Cardiac fibroblast (primary cell): ENCODE data around the gene LRRK2.
A peak's percentile ranks its signal among the peaks of the same experiment; 100 is the strongest.
"Not testable (repeated sequence)": the region's sequence is repeated elsewhere in the genome, so short reads cannot be mapped to it uniquely, and the experiment has no call there.

ENCODE experiments used
- DNase-seq, 2 donors: peaks; one replicate each; pipeline versions ENCODE4 v3.0.0 to v3.0.0-alpha.2; 2010; ENCODE audit warnings: low read depth in 2 of 2
- H3K4me3 ChIP-seq, 2 donors: replicated peaks in 1 of 2; 1 replicate in 1 of 2; 2 replicates in 1 of 2; pipeline ENCODE4 v1.5.1; 2011; ENCODE audit warnings: low read depth in 2 of 2, low read length in 2 of 2, mild to moderate bottlenecking in 2 of 2, moderate library complexity in 1 of 2
- CTCF ChIP-seq: IDR thresholded peaks from one replicate; pipeline ENCODE4 v1.5.1; 2011; ENCODE audit warnings: low read depth, mild to moderate bottlenecking, low read length, inconsistent platforms

LRRK2 gene

GRCh38 chr12:40240779-40241178 is 16.0 kb downstream of the LRRK2 start:
- TF ChIP-seq CTCF: no peak
- no peak overlapping the region for H3K4me3 ChIP-seq
- DNase-seq: no peak

GRCh38 chr12:40241741-40242140 is 16.9 kb downstream of the LRRK2 start:
- no peak for DNase-seq
- no peak for TF ChIP-seq CTCF
- H3K4me3 ChIP-seq: no peak overlapping the region

GRCh38 chr12:40244526-40245156 is 19.8 kb downstream of the LRRK2 start:
- DNase-seq, H3K4me3 ChIP-seq: not testable (repeated sequence)

GRCh38 chr12:40248034-40248433 is 23.2 kb downstream of the LRRK2 start:
- DNase-seq: no peak
- H3K4me3 ChIP-seq: no peak overlapping the region
- TF ChIP-seq CTCF: no peak

- no peak for TF ChIP-seq CTCF
- no peak overlapping the region for H3K4me3 ChIP-seq
Observed at GRCh38 chr12:40248585-40249297, 23.9 kb downstream of the LRRK2 start.

GRCh38 chr12:40250652-40251051 is 25.9 kb downstream of the LRRK2 start:
- H3K4me3 ChIP-seq, DNase-seq: not testable (repeated sequence)

More at GRCh38 chr12:40248585-40249297, 23.9 kb downstream of the LRRK2 start:
- DNase-seq: peak in 1 of 2 donors; percentile 30

GRCh38 chr12:40253936-40254335 is 29.1 kb downstream of the LRRK2 start:
- no peak overlapping the region for H3K4me3 ChIP-seq
- peak; percentile 24 to 43 for DNase-seq
- no peak for TF ChIP-seq CTCF
